Fibroblast of lung (primary cell): ENCODE results near the gene CRYGS. TPM values are rescaled to one million over a fixed set of nuclear protein-coding genes. Genes with fewer than 3 reads are reported as not detected.
A peak's percentile ranks its signal among the peaks of the same experiment; 100 is the strongest.

Source experiments
- DNase-seq, 2 donors: peaks; one replicate each; pipeline versions ENCODE4 v3.0.0 to v3.0.0-alpha.2; 2010; ENCODE audit warnings: low read depth in 2 of 2
- H2AFZ ChIP-seq: 2 replicates; pipeline ENCODE4 v1.5.1; 2012; ENCODE audit warnings: low read length, control low read depth, inconsistent platforms
- H3K27ac ChIP-seq: 2 replicates; pipeline ENCODE4 v1.5.1; 2011; ENCODE audit warnings: low read length, control low read depth; ENCODE audit not compliant: insufficient read depth
- H3K27me3 ChIP-seq: 2 replicates; pipeline ENCODE4 v1.5.1; 2011; ENCODE audit warnings: mild to moderate bottlenecking, low read length; ENCODE audit not compliant: control insufficient read depth, insufficient read depth
- H3K36me3 ChIP-seq: 2 replicates; pipeline ENCODE4 v1.5.1; 2011; ENCODE audit warnings: low read length; ENCODE audit not compliant: control insufficient read depth, insufficient read depth
- H3K4me1 ChIP-seq: 2 replicates; pipeline ENCODE4 v1.5.1; 2011; ENCODE audit warnings: low read length; ENCODE audit not compliant: control insufficient read depth, insufficient read depth; ENCODE audit errors: extremely low read depth
- H3K4me2 ChIP-seq: 2 replicates; pipeline ENCODE4 v1.5.1; 2011; ENCODE audit warnings: low read length, control low read depth; ENCODE audit not compliant: insufficient read depth; ENCODE audit errors: extremely low read depth
- H3K4me3 ChIP-seq, 4 experiments: fragments of 200-600 bp in 1 of 4; sonication (generic) in 1 of 4; replicated peaks in 1 of 4; 2 replicates each; pipeline ENCODE4 v1.5.1; 2011 to 2016; ENCODE audit warnings: low read length in 4 of 4, low read depth in 3 of 4, mild to moderate bottlenecking in 3 of 4, control low read depth in 2 of 4, inconsistent platforms in 1 of 4, mixed read lengths in 1 of 4; ENCODE audit not compliant: insufficient read depth in 1 of 4; ENCODE audit errors: control extremely low read depth in 1 of 4
- H3K79me2 ChIP-seq: 2 replicates; pipeline ENCODE4 v1.5.1; 2012; ENCODE audit warnings: mild to moderate bottlenecking, low read length, inconsistent platforms; ENCODE audit not compliant: control insufficient read depth, insufficient read depth
- H3K9ac ChIP-seq: 2 replicates; pipeline ENCODE4 v1.5.1; 2011; ENCODE audit warnings: mild to moderate bottlenecking, low read length, control low read depth; ENCODE audit not compliant: insufficient read depth
- H3K9me3 ChIP-seq: 2 replicates; pipeline ENCODE4 v1.5.1; 2012; ENCODE audit warnings: low read depth, low read length; ENCODE audit not compliant: control insufficient read depth, insufficient read depth
- H4K20me1 ChIP-seq: 2 replicates; pipeline ENCODE4 v1.5.1; 2011; ENCODE audit warnings: low read length; ENCODE audit not compliant: control insufficient read depth, insufficient read depth; ENCODE audit errors: extremely low read depth
- CTCF ChIP-seq, 2 donors: IDR thresholded peaks in 1 of 2; conservative IDR thresholded peaks in 1 of 2; 1 replicate in 1 of 2; 2 replicates in 1 of 2; pipeline ENCODE4 v1.5.1; 2011 to 2012; ENCODE audit warnings: low read length in 2 of 2, control low read depth in 1 of 2, inconsistent platforms in 1 of 2, low read depth in 1 of 2, mild to moderate bottlenecking in 1 of 2
- EZH2 ChIP-seq: IDR thresholded peaks from 2 replicates; pipeline ENCODE4 v1.5.1; 2012; ENCODE audit warnings: low read length, control low read depth, mild to moderate bottlenecking; ENCODE audit errors: missing control alignments
- polyA plus RNA-seq, 2 donors: library from polyadenylated mRNA; depleted of rRNA in 1 of 2; stranded (reverse) in 1 of 2; unstranded in 1 of 2; fragments of >200 nt; gene quantifications; 2 replicates each; pipeline ENCODE4 v1.2.1, GENCODE V29; 2011 to 2012; ENCODE audit warnings: missing spikeins in 1 of 2
- total RNA-seq: library from RNA; depleted of rRNA; stranded (reverse); fragments of >200 nt; gene quantifications from 2 replicates; pipeline ENCODE4 v1.2.1, GENCODE V29; 2014

Gene CRYGS
- total and polyA plus RNA-seq, 2 donors (not counting 1 experiment from before 2014, with no cell fraction given) = 0.54 to 0.99 TPM

GRCh38 chr3:186510374-186511079 lies 33.7 kb downstream of the CRYGS start:
- peak; percentile 13 to 38 for DNase-seq
- H3K27me3 ChIP-seq = peaks cover 3% of the 10 kb centered on the region

DNA sequence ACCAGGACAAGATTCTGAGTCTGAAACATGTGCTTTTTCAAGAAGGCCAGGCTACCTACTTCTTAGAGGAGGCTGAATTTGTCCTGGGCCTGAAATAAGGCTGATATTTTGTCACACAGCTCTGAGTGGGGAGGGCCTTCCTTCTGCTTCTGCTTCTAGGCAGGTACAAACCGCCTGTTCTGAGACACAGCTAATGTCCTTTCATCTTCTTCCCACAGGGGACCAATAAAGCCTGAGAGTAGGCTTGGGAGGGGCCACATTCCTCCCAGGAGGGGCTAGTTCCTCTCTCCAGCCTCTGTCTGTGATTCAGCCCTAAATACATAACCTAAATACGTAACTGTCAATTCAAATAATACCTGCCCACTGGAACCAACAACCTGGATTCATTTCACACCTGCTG lies 34.8 kb downstream of the CRYGS start:
- Histone ChIP-seq H4K20me1 (no peaks in the 10 kb centered on the region), H3K4me2 (no peak overlapping the region), H3K27ac (no peak overlapping the region), H2AFZ (no peak overlapping the region), H3K79me2 (no peaks in the 10 kb centered on the region), H3K4me1 (no peaks in the 10 kb centered on the region), H3K27me3 (peaks cover 3% of the 10 kb centered on the region), H3K36me3 (no peaks in the 10 kb centered on the region), H3K4me3 (no peak overlapping the region), H3K9me3 (no peaks in the 10 kb centered on the region), H3K9ac (no peak overlapping the region)
- no peak for DNase-seq
- no peak for TF ChIP-seq EZH2
- TF ChIP-seq CTCF (conservative IDR thresholded peaks at IDR 0.05 in 1 of 2, IDR thresholded peaks at IDR 0.05 in 1 of 2; ENCODE audit: low read depth in 1 of 2, low read length in 2 of 2) = no peak

More at GRCh38 chr3:186510374-186511079, 33.7 kb downstream of the CRYGS start:
- H3K9ac ChIP-seq = no peak overlapping the region
- no peaks in the 10 kb centered on the region for H4K20me1 ChIP-seq
- H3K27ac ChIP-seq = no peak overlapping the region
- no peak overlapping the region for H2AFZ ChIP-seq
- no peak overlapping the region for H3K4me2 ChIP-seq
- no peaks in the 10 kb centered on the region for H3K4me1 ChIP-seq
- H3K4me3 ChIP-seq = no peak overlapping the region
- TF ChIP-seq EZH2 (no peak), CTCF (conservative IDR thresholded peaks at IDR 0.05 in 1 of 2, IDR thresholded peaks at IDR 0.05 in 1 of 2; ENCODE audit: low read depth in 1 of 2, low read length in 2 of 2) (no peak)
- no peaks in the 10 kb centered on the region for H3K9me3 ChIP-seq
- H3K36me3 ChIP-seq = no peaks in the 10 kb centered on the region
- H3K79me2 ChIP-seq = no peaks in the 10 kb centered on the region

GRCh38 chr3:186506857-186507256 lies 37.3 kb downstream of the CRYGS start:
- Histone ChIP-seq H3K9me3 (no peaks in the 10 kb centered on the region), H3K4me3 (no peak overlapping the region), H3K9ac (no peak overlapping the region), H3K4me2 (no peak overlapping the region), H3K79me2 (no peaks in the 10 kb centered on the region), H2AFZ (no peak overlapping the region), H4K20me1 (no peaks in the 10 kb centered on the region), H3K27me3 (no peaks in the 10 kb centered on the region), H3K27ac (no peak overlapping the region), H3K36me3 (no peaks in the 10 kb centered on the region), H3K4me1 (no peaks in the 10 kb centered on the region)
- peak in 1 of 2 donors; percentile 40 for DNase-seq
- TF ChIP-seq CTCF (conservative IDR thresholded peaks at IDR 0.05 in 1 of 2, IDR thresholded peaks at IDR 0.05 in 1 of 2; ENCODE audit: low read depth in 1 of 2, low read length in 2 of 2) (no peak), EZH2 (no peak)
